Uterus (tissue), 2 donors: ENCODE results near the gene EIF5.

ENCODE experiments used
- POLR2A ChIP-seq, 2 donors: fragments of 450-650 bp; IDR thresholded peaks; one replicate each; pipeline ENCODE4 v1.6.1; 2016; ENCODE audit warnings: antibody characterized with exemption in 2 of 2, mild to moderate bottlenecking in 1 of 2, moderate library complexity in 1 of 2
- TF ChIP-seq, protein P1 (sequence below), 4 experiments: fragments of 200-600 bp in 2 of 4; fragments of 450-650 bp in 2 of 4; sonication (generic) in 2 of 4; IDR thresholded peaks; one replicate each; pipeline ENCODE4 v1.5.1; 2016 to 2019; ENCODE audit warnings: antibody characterized with exemption in 4 of 4, mild to moderate bottlenecking in 2 of 4, moderate library complexity in 1 of 4

DNA sequence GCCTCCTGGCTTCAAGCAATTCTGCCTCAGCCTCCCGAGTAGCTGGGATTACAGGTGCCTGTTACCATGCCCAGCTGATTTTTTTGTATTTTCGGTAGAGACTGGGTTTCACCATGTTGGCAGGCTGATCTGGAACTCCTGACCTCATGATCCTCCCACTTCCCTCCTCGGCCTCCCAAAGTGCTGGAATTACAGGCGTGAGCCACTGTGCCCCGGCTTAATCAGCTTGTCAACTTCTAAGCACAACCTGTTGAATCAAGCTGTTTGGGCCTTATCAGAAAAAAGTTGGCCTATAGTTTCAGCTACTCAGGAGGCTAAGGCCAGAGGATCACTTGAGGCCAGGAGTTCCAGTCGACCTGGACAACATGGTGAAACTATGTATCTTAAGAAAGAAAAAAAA, 59.0 kb downstream of the EIF5 start:
- no peak for TF ChIP-seq POLR2A (IDR thresholded peaks at IDR 0.05)
- TF ChIP-seq, protein P1, sequence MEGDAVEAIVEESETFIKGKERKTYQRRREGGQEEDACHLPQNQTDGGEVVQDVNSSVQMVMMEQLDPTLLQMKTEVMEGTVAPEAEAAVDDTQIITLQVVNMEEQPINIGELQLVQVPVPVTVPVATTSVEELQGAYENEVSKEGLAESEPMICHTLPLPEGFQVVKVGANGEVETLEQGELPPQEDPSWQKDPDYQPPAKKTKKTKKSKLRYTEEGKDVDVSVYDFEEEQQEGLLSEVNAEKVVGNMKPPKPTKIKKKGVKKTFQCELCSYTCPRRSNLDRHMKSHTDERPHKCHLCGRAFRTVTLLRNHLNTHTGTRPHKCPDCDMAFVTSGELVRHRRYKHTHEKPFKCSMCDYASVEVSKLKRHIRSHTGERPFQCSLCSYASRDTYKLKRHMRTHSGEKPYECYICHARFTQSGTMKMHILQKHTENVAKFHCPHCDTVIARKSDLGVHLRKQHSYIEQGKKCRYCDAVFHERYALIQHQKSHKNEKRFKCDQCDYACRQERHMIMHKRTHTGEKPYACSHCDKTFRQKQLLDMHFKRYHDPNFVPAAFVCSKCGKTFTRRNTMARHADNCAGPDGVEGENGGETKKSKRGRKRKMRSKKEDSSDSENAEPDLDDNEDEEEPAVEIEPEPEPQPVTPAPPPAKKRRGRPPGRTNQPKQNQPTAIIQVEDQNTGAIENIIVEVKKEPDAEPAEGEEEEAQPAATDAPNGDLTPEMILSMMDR (IDR thresholded peaks at IDR 0.05), result no peak
